ENCODE data around the gene TEKTIP1. TPM values are rescaled to one million over a fixed set of nuclear protein-coding genes. Genes with fewer than 3 reads are reported as not detected.

TEKTIP1 gene
- total RNA-seq, 1 donor from 2014 or later, result 0.68 TPM

- Mint-ChIP-seq H3K9me3 (ENCODE audit: unreplicated experiment) (no peaks in the 10 kb centered on the region), H3K36me3 (ENCODE audit: low read depth, unreplicated experiment) (peaks cover 6% of the 10 kb centered on the region), H3K27me3 (ENCODE audit: low read depth, unreplicated experiment) (no peaks in the 10 kb centered on the region), H3K27ac (ENCODE audit: unreplicated experiment) (no peak overlapping the region), H3K4me3 (ENCODE audit: unreplicated experiment) (no peak overlapping the region), H3K4me1 (ENCODE audit: low read depth, unreplicated experiment) (peaks cover 5% of the 10 kb centered on the region)
- H3K36me3 ChIP-seq (ENCODE audit: insufficient read depth, low read length), result peaks cover 4% of the 10 kb centered on the region
- H3K4me3 ChIP-seq (ENCODE audit: insufficient read depth, low read depth, low read length), result no peak overlapping the region
- no peak for FAIRE-seq
- no peak for DNase-seq (ENCODE audit: low read depth)
- TF ChIP-seq, protein P1, sequence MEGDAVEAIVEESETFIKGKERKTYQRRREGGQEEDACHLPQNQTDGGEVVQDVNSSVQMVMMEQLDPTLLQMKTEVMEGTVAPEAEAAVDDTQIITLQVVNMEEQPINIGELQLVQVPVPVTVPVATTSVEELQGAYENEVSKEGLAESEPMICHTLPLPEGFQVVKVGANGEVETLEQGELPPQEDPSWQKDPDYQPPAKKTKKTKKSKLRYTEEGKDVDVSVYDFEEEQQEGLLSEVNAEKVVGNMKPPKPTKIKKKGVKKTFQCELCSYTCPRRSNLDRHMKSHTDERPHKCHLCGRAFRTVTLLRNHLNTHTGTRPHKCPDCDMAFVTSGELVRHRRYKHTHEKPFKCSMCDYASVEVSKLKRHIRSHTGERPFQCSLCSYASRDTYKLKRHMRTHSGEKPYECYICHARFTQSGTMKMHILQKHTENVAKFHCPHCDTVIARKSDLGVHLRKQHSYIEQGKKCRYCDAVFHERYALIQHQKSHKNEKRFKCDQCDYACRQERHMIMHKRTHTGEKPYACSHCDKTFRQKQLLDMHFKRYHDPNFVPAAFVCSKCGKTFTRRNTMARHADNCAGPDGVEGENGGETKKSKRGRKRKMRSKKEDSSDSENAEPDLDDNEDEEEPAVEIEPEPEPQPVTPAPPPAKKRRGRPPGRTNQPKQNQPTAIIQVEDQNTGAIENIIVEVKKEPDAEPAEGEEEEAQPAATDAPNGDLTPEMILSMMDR (IDR thresholded peaks at IDR 0.05; ENCODE audit: insufficient read depth, low read depth, low read length), result no peak
- no peak for TF ChIP-seq EZH2 (IDR thresholded peaks at IDR 0.05; ENCODE audit: insufficient read depth, low read length)
- no peak overlapping the region for H2AFZ ChIP-seq (ENCODE audit: low read depth, low read length)
- H3K79me2 ChIP-seq (ENCODE audit: insufficient read depth, low read length), result peaks cover 65% of the 10 kb centered on the region
- no peaks in the 10 kb centered on the region for H3K4me1 ChIP-seq (ENCODE audit: insufficient read depth, low read length)
- peaks cover 75% of the 10 kb centered on the region for H4K20me1 ChIP-seq (ENCODE audit: insufficient read depth, low read length)
- H3K27ac ChIP-seq (ENCODE audit: low read depth, low read length), result no peak overlapping the region
- H3K9ac ChIP-seq (ENCODE audit: low read length), result no peak overlapping the region
- H3K4me2 ChIP-seq (ENCODE audit: low read length), result no peak overlapping the region
- no peaks in the 10 kb centered on the region for H3K9me3 ChIP-seq (ENCODE audit: insufficient read depth, low read depth, low read length)
- H3K27me3 ChIP-seq (ENCODE audit: insufficient read depth, low read length), result no peaks in the 10 kb centered on the region
These were observed 14.7 kb upstream of the TEKTIP1 start for GRCh38 chr19:3524078-3524842.

- no peak overlapping the region for H3K27ac ChIP-seq (ENCODE audit: low read depth, low read length)
- Mint-ChIP-seq H3K27ac (ENCODE audit: unreplicated experiment) (no peak overlapping the region), H3K9me3 (ENCODE audit: unreplicated experiment) (no peaks in the 10 kb centered on the region), H3K4me3 (ENCODE audit: unreplicated experiment) (no peak overlapping the region), H3K27me3 (ENCODE audit: low read depth, unreplicated experiment) (no peaks in the 10 kb centered on the region), H3K4me1 (ENCODE audit: low read depth, unreplicated experiment) (peaks cover 5% of the 10 kb centered on the region), H3K36me3 (ENCODE audit: low read depth, unreplicated experiment) (peaks cover 6% of the 10 kb centered on the region)
- no peak overlapping the region for H3K4me3 ChIP-seq (ENCODE audit: insufficient read depth, low read depth, low read length)
- TF ChIP-seq, protein P1 (IDR thresholded peaks at IDR 0.05; ENCODE audit: insufficient read depth, low read depth, low read length), result no peak
- no peak for TF ChIP-seq EZH2 (IDR thresholded peaks at IDR 0.05; ENCODE audit: insufficient read depth, low read length)
- no peak for DNase-seq (ENCODE audit: low read depth)
- H3K4me2 ChIP-seq (ENCODE audit: low read length), result no peak overlapping the region
- H3K4me1 ChIP-seq (ENCODE audit: insufficient read depth, low read length), result no peaks in the 10 kb centered on the region
- H4K20me1 ChIP-seq (ENCODE audit: insufficient read depth, low read length), result peaks cover 68% of the 10 kb centered on the region
- no peak overlapping the region for H3K9ac ChIP-seq (ENCODE audit: low read length)
- no peak for FAIRE-seq
- H2AFZ ChIP-seq (ENCODE audit: low read depth, low read length), result no peak overlapping the region
- no peaks in the 10 kb centered on the region for H3K9me3 ChIP-seq (ENCODE audit: insufficient read depth, low read depth, low read length)
- H3K79me2 ChIP-seq (ENCODE audit: insufficient read depth, low read length), result peaks cover 58% of the 10 kb centered on the region
- H3K36me3 ChIP-seq (ENCODE audit: insufficient read depth, low read length), result peaks cover 4% of the 10 kb centered on the region
- H3K27me3 ChIP-seq (ENCODE audit: insufficient read depth, low read length), result no peaks in the 10 kb centered on the region
These were observed 14.0 kb upstream of the TEKTIP1 start for GRCh38 chr19:3524904-3525451.
